HepG2 (cell line): Measurements from ENCODE around the gene ACAD11. TPM values are rescaled to one million over a fixed set of nuclear protein-coding genes. Genes with fewer than 3 reads are reported as not detected.

ENCODE experiments used
- ATAC-seq: fragments of 200-7000 bp; cut with Tn5 transposase; 3 replicates; pipeline ENCODE4 v1.9.1; 2020; ENCODE audit warnings: mild to moderate bottlenecking, moderate library complexity
- BruUV-seq: library from RNA; stranded (reverse); fragments of 400-500 nt; replicated peaks from 2 replicates; lab custom pipeline; 2021; lab: Mats Ljungman, UMichigan
- CTCF ChIA-PET: fragments of 300-600 bp; formaldehyde crosslinking; extraction: SDS; loops from one replicate; lab custom pipeline; 2021; ENCODE audit warnings: low total read pairs, inconsistent platforms, low intra/inter-chr PET ratio; lab: Yijun Ruan, JAX
- POLR2A ChIA-PET: fragments of 350-600 bp; sonication (Branson Sonifier 250); formaldehyde crosslinking; loops from one replicate; lab custom pipeline; 2020; ENCODE audit warnings: antibody characterized with exemption, inconsistent platforms; lab: Yijun Ruan, JAX
- DNase-seq: peaks from one replicate; pipeline ENCODE4 v3.0.0-alpha.2; 2015; ENCODE audit warnings: low spot score
- FAIRE-seq: peaks from 3 replicates; lab custom pipeline; 2011; peaks lifted over from hg19 to GRCh38; lab: Jason Lieb, UNC
- H2AFZ ChIP-seq: one replicate; pipeline ENCODE4 v1.6.1; 2011; ENCODE audit warnings: low read length, inconsistent platforms
- H3K27ac ChIP-seq: fragments of 300-600 bp; 3 replicates; pipeline ENCODE4 v1.8.0; 2011; ENCODE audit warnings: mixed run types, mild to moderate bottlenecking, mixed read lengths, low read length, inconsistent platforms; ENCODE audit not compliant: insufficient read depth; ENCODE audit errors: extremely low read length
- H3K27me3 ChIP-seq, 2 experiments: fragments of 200-600 bp in 1 of 2; 2 replicates in 1 of 2; 3 replicates in 1 of 2; pipeline versions ENCODE4 v1.6.0 to v1.8.0; 2011; ENCODE audit warnings: low read length in 2 of 2, mild to moderate bottlenecking in 2 of 2, moderate library complexity in 2 of 2, inconsistent platforms in 1 of 2; ENCODE audit not compliant: insufficient read depth in 2 of 2, control insufficient read depth in 1 of 2
- H3K36me3 ChIP-seq, 2 experiments: fragments of 200-600 bp in 1 of 2; replicated peaks in 1 of 2; 2 replicates in 1 of 2; 3 replicates in 1 of 2; pipeline versions ENCODE4 v1.5.1 to v1.8.0; 2011; ENCODE audit warnings: low read length in 2 of 2, inconsistent platforms in 1 of 2; ENCODE audit not compliant: insufficient read depth in 2 of 2, control insufficient read depth in 1 of 2
- H3K4me1 ChIP-seq: 2 replicates; pipeline ENCODE4 v1.5.1; 2012; ENCODE audit warnings: low read length, inconsistent platforms; ENCODE audit not compliant: insufficient read depth
- H3K4me2 ChIP-seq: 2 replicates; pipeline ENCODE4 v1.6.0; 2011; ENCODE audit warnings: low read depth, low read length, inconsistent platforms
- H3K4me3 ChIP-seq, 3 experiments: fragments of 200-600 bp in 1 of 3; sonication (generic), shearing (Covaris generic) in 1 of 3; replicated peaks in 1 of 3; 2 replicates each; pipeline ENCODE4 v1.5.1; 2011 to 2016; ENCODE audit warnings: low read length in 3 of 3, inconsistent platforms in 2 of 3, low read depth in 2 of 3, mild to moderate bottlenecking in 2 of 3, control low read depth in 1 of 3, mixed read lengths in 1 of 3; ENCODE audit not compliant: insufficient read depth in 1 of 3
- H3K79me2 ChIP-seq: one replicate; pipeline ENCODE4 v1.6.1; 2011; ENCODE audit warnings: low read length, inconsistent platforms; ENCODE audit not compliant: insufficient read depth
- H3K9ac ChIP-seq: 2 replicates; pipeline ENCODE4 v1.6.0; 2011; ENCODE audit warnings: mild to moderate bottlenecking, low read depth, low read length, inconsistent platforms; ENCODE audit not compliant: insufficient read depth
- H3K9me3 ChIP-seq: 2 replicates; pipeline ENCODE4 v1.5.1; 2012; ENCODE audit warnings: mild to moderate bottlenecking, low read length
- H4K20me1 ChIP-seq: 2 replicates; pipeline ENCODE4 v1.6.0; 2011; ENCODE audit warnings: inconsistent platforms, mild to moderate bottlenecking, low read length, moderate library complexity; ENCODE audit not compliant: insufficient read depth
- DR1 ChIP-seq: sonication (generic); formaldehyde crosslinking; IDR thresholded peaks from 2 replicates; pipeline ENCODE4 v1.8.0; 2021; ENCODE audit warnings: mild to moderate bottlenecking, missing genetic modification reagents, inconsistent platforms
- THRA ChIP-seq: sonication (generic); formaldehyde crosslinking; IDR thresholded peaks from 2 replicates; pipeline ENCODE4 v1.4.0; 2020; ENCODE audit warnings: missing genetic modification reagents, borderline replicate concordance
- ZNF251 ChIP-seq: sonication (generic); formaldehyde crosslinking; IDR thresholded peaks from 2 replicates; pipeline ENCODE4 v1.9.0; 2021; ENCODE audit warnings: mild to moderate bottlenecking, missing genetic modification reagents
- ZNF329 ChIP-seq: sonication (generic); formaldehyde crosslinking; IDR thresholded peaks from 2 replicates; pipeline ENCODE4 v1.9.0; 2021; ENCODE audit warnings: low read depth, mild to moderate bottlenecking, missing genetic modification reagents
- WGBS: methylation state at CpG from one replicate; pipeline ENCODE4 v1.1.6; 2017; ENCODE audit warnings: low lambda C conversion rate; 5-methylcytosine and 5-hydroxymethylcytosine counted together
- in situ Hi-C: cut with HindIII; loops from 2 replicates; pipeline ENCODE4 v1.10.0; 2017; ENCODE audit warnings: low pct_unique_long_range_greater_than_20kb; ENCODE audit not compliant: extremely low pct_ligation_motif_present
- intact Hi-C: fragments of 100-400 bp; cut with micrococcal nuclease; formaldehyde crosslinking; loops from one replicate; pipeline ENCODE4 v1.10.0; 2022; ENCODE audit not compliant: unreplicated experiment
- polyA plus RNA-seq, 8 experiments: library from polyadenylated mRNA; depleted of rRNA in 3 of 8; stranded (reverse) in 7 of 8; unstranded in 1 of 8; fragments of >200 nt; fragmentation: Illumina TruSeq in 4 of 8; extraction: Trizol in 4 of 8; gene quantifications; 2 replicates each; pipeline versions ENCODE4 v1.2.1 to v1.2.3, GENCODE V29; 2011 to 2016; ENCODE audit warnings: low read depth in 4 of 8, missing spikeins in 1 of 8, mixed read lengths in 1 of 8; ENCODE audit not compliant: insufficient read depth in 1 of 8
- total RNA-seq, 5 experiments: library from RNA; depleted of rRNA; stranded (reverse); fragments of >200 nt; fragmentation: Illumina TruSeq; extraction: Trizol; gene quantifications; 2 replicates each; pipeline ENCODE4 v1.2.3, GENCODE V29; 2016; ENCODE audit warnings: low read depth in 1 of 5
- TF ChIP-seq, protein P1 (sequence below): IDR thresholded peaks from 2 replicates; pipeline ENCODE4 v1.6.1; 2018; ENCODE audit warnings: missing genetic modification reagents, mild to moderate bottlenecking, missing compliant biosample characterization

ACAD11 gene
- total and polyA plus RNA-seq, 2 of the 13 experiments (the other 11 are each of a cell fraction or from before 2014, with no cell fraction given), result 30.6 to 56.9 TPM

GRCh38 chr3:132642539-132642847, 17.1 kb downstream of the ACAD11 start:
- Histone ChIP-seq H3K9ac (no peak overlapping the region), H3K4me3 (no peak overlapping the region), H3K79me2 (no peaks in the 10 kb centered on the region), H3K36me3 (peaks cover 2 to 14% of the 10 kb centered on the region in 2 experiments; a peak in 2 of 5 replicates), H3K4me2 (no peak overlapping the region), H3K27me3 (no peaks in the 10 kb centered on the region), H3K27ac (no peak overlapping the region), H2AFZ (no peak overlapping the region), H4K20me1 (no peaks in the 10 kb centered on the region; the same call in 1 of the 2 replicates), H3K9me3 (no peaks in the 10 kb centered on the region), H3K4me1 (no peaks in the 10 kb centered on the region)
- no peak for ATAC-seq
- in situ Hi-C loops, result no loop called here
- CTCF ChIA-PET, result interaction anchor here (1.4 to 2.8 kb wide), 2 partner anchors 104 to 106 kb away, joined by 7 to 33 read pairs; no protein-coding TSS in a partner anchor
- 91% methylated on average over 2 of the region's 2 CpGs for WGBS
- no peak for FAIRE-seq
- TF ChIP-seq ZNF251 (CRISPR knock-in tag) (no peak), THRA (CRISPR knock-in tag) (no peak), DR1 (CRISPR knock-in tag) (no peak), ZNF329 (CRISPR knock-in tag) (no peak)
- TF ChIP-seq, protein P1, sequence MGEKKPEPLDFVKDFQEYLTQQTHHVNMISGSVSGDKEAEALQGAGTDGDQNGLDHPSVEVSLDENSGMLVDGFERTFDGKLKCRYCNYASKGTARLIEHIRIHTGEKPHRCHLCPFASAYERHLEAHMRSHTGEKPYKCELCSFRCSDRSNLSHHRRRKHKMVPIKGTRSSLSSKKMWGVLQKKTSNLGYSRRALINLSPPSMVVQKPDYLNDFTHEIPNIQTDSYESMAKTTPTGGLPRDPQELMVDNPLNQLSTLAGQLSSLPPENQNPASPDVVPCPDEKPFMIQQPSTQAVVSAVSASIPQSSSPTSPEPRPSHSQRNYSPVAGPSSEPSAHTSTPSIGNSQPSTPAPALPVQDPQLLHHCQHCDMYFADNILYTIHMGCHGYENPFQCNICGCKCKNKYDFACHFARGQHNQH (CRISPR knock-in tag), result no peak
- no TSS peak for BruUV-seq
- no peak for DNase-seq
- POLR2A ChIA-PET, result interaction anchor here (1.6 to 2.1 kb wide), 2 partner anchors 16 to 17 kb away, joined by 5 to 8 read pairs; partner anchors contain the start of gene ACAD11
- intact Hi-C loops, result loop anchor here (1.0 kb wide), 1 partner anchor 106 kb away; no protein-coding TSS in a partner anchor
